DOHH2 (cell line): ENCODE measurements around the gene EID3.

Source experiments
- H3F3A ChIP-seq: fragments of 200-600 bp; sonication (generic), shearing (Covaris generic); 2 replicates; pipeline ENCODE4 v1.6.0; 2016; ENCODE audit warnings: antibody characterized with exemption, mild to moderate bottlenecking; ENCODE audit not compliant: control insufficient read depth, insufficient read depth
- H3K27ac ChIP-seq: fragments of 200-600 bp; sonication (generic); 2 replicates; pipeline ENCODE4 v1.5.1; 2014; ENCODE audit warnings: low read depth, mild to moderate bottlenecking, low read length, moderate library complexity
- H3K27me3 ChIP-seq: fragments of 200-600 bp; sonication (generic); 2 replicates; pipeline ENCODE4 v1.6.1; 2014; ENCODE audit warnings: mild to moderate bottlenecking, low read length, mixed read lengths; ENCODE audit not compliant: control insufficient read depth
- H3K36me3 ChIP-seq: fragments of 200-600 bp; sonication (generic); 2 replicates; pipeline ENCODE4 v1.6.1; 2014; ENCODE audit warnings: mild to moderate bottlenecking, low read length, moderate library complexity, mixed read lengths; ENCODE audit not compliant: control insufficient read depth
- H3K4me1 ChIP-seq: fragments of 200-600 bp; sonication (generic); 2 replicates; pipeline ENCODE4 v1.6.1; 2014; ENCODE audit warnings: mild to moderate bottlenecking, low read length, mixed read lengths; ENCODE audit not compliant: control insufficient read depth
- H3K4me2 ChIP-seq: fragments of 200-600 bp; sonication (generic); 2 replicates; pipeline ENCODE4 v1.6.0; 2014; ENCODE audit warnings: mild to moderate bottlenecking, low read length, moderate library complexity
- H3K4me3 ChIP-seq: fragments of 200-600 bp; sonication (generic); 2 replicates; pipeline ENCODE4 v1.5.1; 2014; ENCODE audit warnings: mild to moderate bottlenecking, low read length, mixed read lengths
- H3K79me2 ChIP-seq: fragments of 200-600 bp; sonication (generic); 2 replicates; pipeline ENCODE4 v1.6.1; 2014; ENCODE audit warnings: mild to moderate bottlenecking, low read length, mixed read lengths; ENCODE audit not compliant: control insufficient read depth
- H3K9me2 ChIP-seq: fragments of 200-600 bp; sonication (generic); replicated peaks from 2 replicates; pipeline ENCODE4 v1.6.1; 2014; ENCODE audit warnings: mild to moderate bottlenecking, low read length, mixed read lengths; ENCODE audit not compliant: control insufficient read depth
- H3K9me3 ChIP-seq: fragments of 200-600 bp; sonication (generic); 2 replicates; pipeline ENCODE4 v1.6.1; 2014; ENCODE audit warnings: antibody characterized with exemption, low read length, mixed read lengths; ENCODE audit not compliant: control insufficient read depth, insufficient read depth
- H4K20me1 ChIP-seq: fragments of 200-600 bp; sonication (generic); 2 replicates; pipeline ENCODE4 v1.6.0; 2014; ENCODE audit warnings: low read depth, mild to moderate bottlenecking, antibody characterized with exemption, low read length, moderate library complexity; ENCODE audit not compliant: control insufficient read depth, insufficient read depth
- CTCF ChIP-seq: fragments of 200-600 bp; sonication (generic); IDR thresholded peaks from one replicate; pipeline ENCODE4 v1.5.1; 2014; ENCODE audit warnings: antibody characterized with exemption, mild to moderate bottlenecking, low read depth, low read length; ENCODE audit not compliant: poor library complexity, severe bottlenecking
- EZH2phosphoT487 ChIP-seq: fragments of 200-600 bp; sonication (generic); IDR thresholded peaks from 2 replicates; pipeline ENCODE4 v1.6.1; 2017; ENCODE audit warnings: borderline replicate concordance, mild to moderate bottlenecking, antibody characterized with exemption, low read length, moderate library complexity, mixed read lengths

The EID3 gene

DNA sequence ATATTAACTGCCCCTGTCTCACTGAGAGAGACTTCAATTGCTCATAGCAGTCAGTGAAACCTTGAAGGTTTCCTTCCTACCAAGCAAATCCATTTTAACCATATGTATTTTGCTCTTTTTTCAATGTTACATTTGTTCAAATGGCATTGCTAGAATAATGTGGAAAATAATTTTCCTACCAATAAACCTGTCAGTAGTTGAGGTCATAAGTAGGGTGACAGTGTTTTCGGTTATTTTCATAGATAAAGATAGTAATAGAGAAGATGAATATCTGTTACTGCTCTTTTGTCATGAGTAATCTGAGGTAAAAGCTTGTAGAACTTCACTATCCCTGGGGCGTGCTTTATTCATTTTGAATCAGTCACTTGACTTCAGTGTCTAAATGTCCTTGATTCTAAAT lies 32.6 kb downstream of the EID3 start:
- Histone ChIP-seq H3K36me3 (peaks cover 77% of the 10 kb centered on the region), H3K79me2 (no peaks in the 10 kb centered on the region), H3K9me2 (no peaks in the 10 kb centered on the region), H3K4me1 (no peaks in the 10 kb centered on the region), H3F3A (peaks cover 7% of the 10 kb centered on the region; the same call in 1 of the 2 replicates), H3K4me2 (no peak overlapping the region), H4K20me1 (no peaks in the 10 kb centered on the region), H3K27me3 (no peaks in the 10 kb centered on the region), H3K4me3 (no peak overlapping the region), H3K9me3 (no peaks in the 10 kb centered on the region), H3K27ac (no peak overlapping the region)
- no peak for TF ChIP-seq EZH2phosphoT487
- TF ChIP-seq CTCF: no peak

GRCh38 chr12:104337030-104337558 lies 33.6 kb downstream of the EID3 start:
- no peaks in the 10 kb centered on the region for H3K4me1 ChIP-seq
- TF ChIP-seq CTCF (no peak), EZH2phosphoT487 (no peak)

GRCh38 chr12:104339663-104340062 lies 36.1 kb downstream of the EID3 start:
- no peaks in the 10 kb centered on the region for H3K9me2 ChIP-seq
- H3K36me3 ChIP-seq: peaks cover 77% of the 10 kb centered on the region
- no peak overlapping the region for H3K4me2 ChIP-seq
- H3K4me3 ChIP-seq: no peak overlapping the region
- H3K79me2 ChIP-seq: no peaks in the 10 kb centered on the region
- no peaks in the 10 kb centered on the region for H3F3A ChIP-seq
- no peaks in the 10 kb centered on the region for H3K9me3 ChIP-seq
- no peak for TF ChIP-seq CTCF
- no peak for TF ChIP-seq EZH2phosphoT487
- H3K27me3 ChIP-seq: no peaks in the 10 kb centered on the region
- no peaks in the 10 kb centered on the region for H3K4me1 ChIP-seq
- no peaks in the 10 kb centered on the region for H4K20me1 ChIP-seq
- H3K27ac ChIP-seq: no peak overlapping the region

More at GRCh38 chr12:104337030-104337558, 33.6 kb downstream of the EID3 start:
- Histone ChIP-seq H4K20me1 (no peaks in the 10 kb centered on the region), H3K79me2 (no peaks in the 10 kb centered on the region), H3K27me3 (no peaks in the 10 kb centered on the region), H3K9me3 (no peaks in the 10 kb centered on the region), H3K4me3 (no peak overlapping the region), H3K4me2 (no peak overlapping the region), H3F3A (0 out of 2 replicates have a peak, but pooled peaks cover 1% of the 10 kb centered on the region), H3K9me2 (no peaks in the 10 kb centered on the region), H3K27ac (no peak overlapping the region), H3K36me3 (peaks cover 77% of the 10 kb centered on the region)
